HPDE6-E6E7 (cell line): ENCODE results near the gene BAX.
"Not testable (repeated sequence)": the region's sequence is repeated elsewhere in the genome, so short reads cannot be mapped to it uniquely, and the experiment has no call there.

ENCODE experiments used
- DNase-seq: peaks from one replicate; pipeline ENCODE4 v3.0.0; 2011; ENCODE audit warnings: missing footprints; ENCODE audit errors: extremely low spot score

BAX gene

GRCh38 chr19:48954595-48955307 is at the start of gene BAX:
TSS of gene BAX (plus strand) at chr19:48954875. CDS start at chr19:48954929, 54 bp downstream.
- peak; percentile 94 for DNase-seq

- no peak for DNase-seq
These were observed 49.0 kb upstream of the BAX start for GRCh38 chr19:48905664-48906063.

- DNase-seq, result no peak
These were observed 48.4 kb upstream of the BAX start for GRCh38 chr19:48906324-48906723.

GRCh38 chr19:48907671-48908070 is 47.0 kb upstream of the BAX start:
- no peak for DNase-seq

- not testable (repeated sequence) for DNase-seq
These were observed 45.1 kb upstream of the BAX start for GRCh38 chr19:48909424-48910077.

GRCh38 chr19:48910803-48911202 is 43.9 kb upstream of the BAX start:
- DNase-seq, result no peak

GRCh38 chr19:48913114-48913889 is 41.4 kb upstream of the BAX start:
- no peak for DNase-seq

- DNase-seq, result no peak
These were observed 40.5 kb upstream of the BAX start for GRCh38 chr19:48914181-48914580.

- DNase-seq, result no peak
These were observed 38.9 kb upstream of the BAX start for GRCh38 chr19:48915757-48916156.

- no peak for DNase-seq
These were observed 36.6 kb upstream of the BAX start for GRCh38 chr19:48918071-48918470.

GRCh38 chr19:48918801-48919247 is 35.9 kb upstream of the BAX start:
- no peak for DNase-seq

- not testable (repeated sequence) for DNase-seq
These were observed 35.4 kb upstream of the BAX start for GRCh38 chr19:48919271-48919670.

- no peak for DNase-seq
These were observed 33.7 kb upstream of the BAX start for GRCh38 chr19:48920949-48921348.

- DNase-seq, result no peak
These were observed 32.8 kb upstream of the BAX start for GRCh38 chr19:48921721-48922500.

- DNase-seq, result no peak
These were observed 31.9 kb upstream of the BAX start for GRCh38 chr19:48922548-48923490.

GRCh38 chr19:48925240-48925843 is 29.3 kb upstream of the BAX start:
- no peak for DNase-seq

- DNase-seq, result not testable (repeated sequence)
These were observed 28.8 kb upstream of the BAX start for GRCh38 chr19:48925890-48926289.

GRCh38 chr19:48926909-48927308 is 27.8 kb upstream of the BAX start:
- peak; percentile 77 for DNase-seq

GRCh38 chr19:48927692-48928091 is 27.0 kb upstream of the BAX start:
- DNase-seq, result not testable (repeated sequence)
